Thoracic aorta (tissue), 2 donors: ENCODE measurements around the gene B3GNT9. TPM values are rescaled to one million over a fixed set of nuclear protein-coding genes. Genes with fewer than 3 reads are reported as not detected.

Source experiments
- ATAC-seq: fragments of 150-250 bp; one replicate; pipeline ENCODE4 v1.8.0; 2017; ENCODE audit warnings: low read depth; ENCODE audit not compliant: insufficient number of reproducible peaks, low FRiP score
- DNase-seq: peaks from one replicate; pipeline ENCODE4 v3.0.0-alpha.2; 2020; ENCODE audit warnings: low spot score
- H3K27ac ChIP-seq, 2 donors: fragments of 200-600 bp; sonication (generic); 1 replicate in 1 of 2; 2 replicates in 1 of 2; pipeline ENCODE4 v1.5.1; 2016; ENCODE audit warnings: mild to moderate bottlenecking in 2 of 2, moderate library complexity in 2 of 2
- H3K27me3 ChIP-seq: fragments of 200-600 bp; sonication (generic); replicated peaks from 2 replicates; pipeline ENCODE4 v1.6.0; 2016; ENCODE audit warnings: mild to moderate bottlenecking; ENCODE audit not compliant: insufficient read depth
- H3K36me3 ChIP-seq: fragments of 200-600 bp; sonication (generic); one replicate; pipeline ENCODE4 v1.5.1; 2016
- H3K4me1 ChIP-seq, 2 donors: fragments of 200-600 bp; sonication (generic); 1 replicate in 1 of 2; 2 replicates in 1 of 2; pipeline versions ENCODE4 v1.5.1 to v1.6.0; 2016; ENCODE audit warnings: low read depth in 2 of 2, mild to moderate bottlenecking in 1 of 2; ENCODE audit not compliant: control insufficient read depth in 1 of 2
- H3K4me3 ChIP-seq: fragments of 200-600 bp; sonication (generic); 2 replicates; pipeline ENCODE4 v1.5.1; 2016; ENCODE audit warnings: mild to moderate bottlenecking
- H3K9me3 ChIP-seq: fragments of 200-600 bp; sonication (generic); 2 replicates; pipeline ENCODE4 v1.5.1; 2016
- total RNA-seq, 2 donors: library from RNA; depleted of rRNA; stranded (reverse); fragments of >200 nt; gene quantifications; one replicate each; pipeline versions ENCODE4 v1.1.0 to v1.2.3, GENCODE V29; 2016
- TF ChIP-seq, protein P1 (sequence below): fragments of 200-600 bp; sonication (generic); IDR thresholded peaks from one replicate; pipeline ENCODE4 v1.5.1; 2019; ENCODE audit warnings: antibody characterized with exemption

Gene B3GNT9
- total RNA-seq, 2 donors from 2014 or later, result 33.5 to 59.6 TPM

- DNase-seq (no peak), ATAC-seq (no peak)
- peak overlapping the region in 1 of 2 donors; percentile 29 for H3K27ac ChIP-seq
- TF ChIP-seq, protein P1, sequence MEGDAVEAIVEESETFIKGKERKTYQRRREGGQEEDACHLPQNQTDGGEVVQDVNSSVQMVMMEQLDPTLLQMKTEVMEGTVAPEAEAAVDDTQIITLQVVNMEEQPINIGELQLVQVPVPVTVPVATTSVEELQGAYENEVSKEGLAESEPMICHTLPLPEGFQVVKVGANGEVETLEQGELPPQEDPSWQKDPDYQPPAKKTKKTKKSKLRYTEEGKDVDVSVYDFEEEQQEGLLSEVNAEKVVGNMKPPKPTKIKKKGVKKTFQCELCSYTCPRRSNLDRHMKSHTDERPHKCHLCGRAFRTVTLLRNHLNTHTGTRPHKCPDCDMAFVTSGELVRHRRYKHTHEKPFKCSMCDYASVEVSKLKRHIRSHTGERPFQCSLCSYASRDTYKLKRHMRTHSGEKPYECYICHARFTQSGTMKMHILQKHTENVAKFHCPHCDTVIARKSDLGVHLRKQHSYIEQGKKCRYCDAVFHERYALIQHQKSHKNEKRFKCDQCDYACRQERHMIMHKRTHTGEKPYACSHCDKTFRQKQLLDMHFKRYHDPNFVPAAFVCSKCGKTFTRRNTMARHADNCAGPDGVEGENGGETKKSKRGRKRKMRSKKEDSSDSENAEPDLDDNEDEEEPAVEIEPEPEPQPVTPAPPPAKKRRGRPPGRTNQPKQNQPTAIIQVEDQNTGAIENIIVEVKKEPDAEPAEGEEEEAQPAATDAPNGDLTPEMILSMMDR, result no peak
- peaks cover 19 to 31% of the 10 kb centered on the region in 2 donors for H3K4me1 ChIP-seq
- peak overlapping the region; percentile 81 for H3K4me3 ChIP-seq
- peaks cover 37% of the 10 kb centered on the region for H3K36me3 ChIP-seq
- no peaks in the 10 kb centered on the region for H3K9me3 ChIP-seq
- no peaks in the 10 kb centered on the region for H3K27me3 ChIP-seq
These were observed 42.1 kb upstream of the B3GNT9 start for GRCh38 chr16:67192781-67193361.

- TF ChIP-seq, protein P1, result no peak
- no peaks in the 10 kb centered on the region for H3K9me3 ChIP-seq
- peaks cover 19 to 28% of the 10 kb centered on the region in 2 donors for H3K4me1 ChIP-seq
- ATAC-seq, result peak; percentile 79
- H3K4me3 ChIP-seq, result peak within 1 kb of the TSS; percentile 81
- peaks cover 31% of the 10 kb centered on the region for H3K36me3 ChIP-seq
- DNase-seq, result peak; percentile 58
- H3K27ac ChIP-seq, result peak within 1 kb of the TSS; percentile 29 to 49
- H3K27me3 ChIP-seq, result no peaks in the 10 kb centered on the region
These were observed 41.3 kb upstream of the B3GNT9 start, which contains the start of gene E2F4 for GRCh38 chr16:67191995-67192681. TSS of gene E2F4 (plus strand) at chr16:67192155. CDS start at chr16:67192228, 73 bp downstream.

- no peaks in the 10 kb centered on the region for H3K27me3 ChIP-seq
- H3K36me3 ChIP-seq, result peaks cover 25% of the 10 kb centered on the region
- peaks cover 19 to 28% of the 10 kb centered on the region in 2 donors for H3K4me1 ChIP-seq
- DNase-seq, result no peak
- no peaks in the 10 kb centered on the region for H3K9me3 ChIP-seq
- TF ChIP-seq, protein P1, result no peak
- H3K27ac ChIP-seq, result no peak overlapping the region
- ATAC-seq, result no peak
- H3K4me3 ChIP-seq, result peak overlapping the region; percentile 81
These were observed 40.7 kb upstream of the B3GNT9 start for GRCh38 chr16:67191411-67191994.

DNA sequence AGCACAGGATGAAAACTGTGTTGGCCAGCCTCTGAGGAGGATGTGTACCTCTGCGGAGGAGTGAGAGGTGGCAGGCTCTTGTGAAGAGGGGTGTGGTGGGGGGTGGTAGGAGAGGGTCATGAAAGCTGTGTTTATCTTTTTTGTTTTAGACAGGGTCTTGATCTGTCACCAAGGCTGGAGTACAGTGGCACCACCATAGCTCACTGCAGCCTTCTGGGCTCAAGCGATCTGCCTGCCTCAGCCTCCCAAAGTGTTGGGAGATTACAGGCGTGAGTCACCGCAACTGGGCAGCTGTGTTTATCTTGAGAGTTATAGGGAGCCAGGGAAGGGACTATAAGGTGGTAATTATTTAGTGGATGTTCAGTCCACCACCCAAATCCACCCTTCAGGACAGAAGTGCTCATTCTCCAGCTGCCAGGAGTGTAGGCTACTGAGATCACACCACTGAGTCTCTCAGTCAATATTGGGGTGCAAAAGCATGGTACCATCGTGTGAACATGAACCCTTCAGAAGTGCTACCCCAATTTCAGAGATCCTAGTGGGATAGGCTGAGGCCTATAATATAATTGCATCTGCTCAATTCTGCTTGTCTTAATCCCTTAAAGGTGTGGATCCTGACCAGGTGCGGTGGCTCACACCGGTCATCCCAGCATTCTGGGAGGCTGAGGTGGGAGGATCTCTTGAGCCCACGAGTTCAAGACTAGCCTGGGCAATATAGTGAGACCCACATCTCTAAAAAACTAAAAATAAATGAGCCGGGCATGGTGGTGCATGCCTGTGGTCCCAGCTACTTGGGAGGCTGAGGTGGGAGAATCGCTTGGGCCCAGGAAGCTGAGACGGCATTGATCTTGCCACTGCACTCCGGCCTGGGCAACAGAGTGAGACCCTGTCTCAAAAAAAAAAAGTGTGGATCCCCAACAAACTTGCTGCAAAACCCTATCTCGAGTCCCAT lies 39.9 kb upstream of the B3GNT9 start:
- no peak for DNase-seq

More for the DNA sequence above, 39.9 kb upstream of the B3GNT9 start:
- H3K27me3 ChIP-seq, result no peaks in the 10 kb centered on the region
- H3K36me3 ChIP-seq, result peaks cover 17% of the 10 kb centered on the region
- no peak for ATAC-seq
- TF ChIP-seq, protein P1, result no peak
- H3K4me1 ChIP-seq, result peaks cover 19 to 31% of the 10 kb centered on the region in 2 donors
- H3K27ac ChIP-seq, result no peak overlapping the region
- no peak overlapping the region for H3K4me3 ChIP-seq
- H3K9me3 ChIP-seq, result no peaks in the 10 kb centered on the region
